HepG2 (cell line): ENCODE data around the gene TRIM5. TPM values are rescaled to one million over a fixed set of nuclear protein-coding genes. Genes with fewer than 3 reads are reported as not detected.
A peak's percentile ranks its signal among the peaks of the same experiment; 100 is the strongest.

Experiments used
- ARHGAP35 ChIP-seq: sonication (generic); formaldehyde crosslinking; IDR thresholded peaks from 2 replicates; pipeline ENCODE4 v1.9.0; 2022; ENCODE audit warnings: mild to moderate bottlenecking, inconsistent platforms, moderate library complexity, missing genetic modification reagents, borderline replicate concordance
- CBX1 ChIP-seq: IDR thresholded peaks from one replicate; pipeline ENCODE4 v1.6.1; 2016; ENCODE audit warnings: antibody characterized with exemption, low read depth
- HBP1 ChIP-seq: IDR thresholded peaks from 2 replicates; pipeline ENCODE4 v1.6.1; 2016; ENCODE audit warnings: low read depth, control low read depth
- HIVEP1 ChIP-seq: sonication (generic); formaldehyde crosslinking; IDR thresholded peaks from 2 replicates; pipeline ENCODE4 v1.4.0; 2020; ENCODE audit warnings: mild to moderate bottlenecking, missing genetic modification reagents
- IRF2 ChIP-seq: IDR thresholded peaks from 2 replicates; pipeline ENCODE4 v1.6.1; 2018; ENCODE audit warnings: missing genetic modification reagents, missing compliant biosample characterization
- IRX3 ChIP-seq: sonication (generic); formaldehyde crosslinking; IDR thresholded peaks from 2 replicates; pipeline ENCODE4 v1.8.1; 2023; ENCODE audit warnings: mild to moderate bottlenecking, low read depth, missing genetic modification reagents, borderline replicate concordance
- NFIC ChIP-seq: IDR thresholded peaks from 2 replicates; pipeline ENCODE4 v1.6.1; 2012; ENCODE audit warnings: mild to moderate bottlenecking, low read length, inconsistent platforms
- PTBP1 ChIP-seq: fragments of 200-400 bp; formaldehyde crosslinking; IDR thresholded peaks from 2 replicates; pipeline ENCODE4 v1.6.1; 2018; ENCODE audit warnings: low read length, low read depth; ENCODE audit not compliant: poor library complexity, severe bottlenecking
- REXO4 ChIP-seq: sonication (generic); formaldehyde crosslinking; IDR thresholded peaks from 2 replicates; pipeline ENCODE4 v1.8.0; 2022; ENCODE audit warnings: missing genetic modification reagents, mild to moderate bottlenecking, borderline replicate concordance
- SMC3 ChIP-seq: IDR thresholded peaks from 2 replicates; pipeline ENCODE4 v1.6.1; 2011; ENCODE audit warnings: low read length, improper control_type of control experiment
- TRIM24 ChIP-seq: sonication (generic); formaldehyde crosslinking; IDR thresholded peaks from 2 replicates; pipeline ENCODE4 v1.8.0; 2022; ENCODE audit warnings: mild to moderate bottlenecking, missing genetic modification reagents
- XRCC5 ChIP-seq: fragments of 200-400 bp; formaldehyde crosslinking; optimal IDR thresholded peaks from 2 replicates; pipeline ENCODE3; 2017; ENCODE audit warnings: mild to moderate bottlenecking, low read length
- YEATS2 ChIP-seq: sonication (generic); formaldehyde crosslinking; IDR thresholded peaks from 2 replicates; pipeline ENCODE4 v1.4.0; 2020; ENCODE audit warnings: missing genetic modification reagents, borderline replicate concordance
- ZFP36L1 ChIP-seq: sonication (generic); formaldehyde crosslinking; IDR thresholded peaks from 2 replicates; pipeline ENCODE4 v1.8.0; 2022; ENCODE audit warnings: mild to moderate bottlenecking, missing genetic modification reagents, moderate library complexity
- ZNF205 ChIP-seq: IDR thresholded peaks from 2 replicates; pipeline ENCODE4 v1.6.1; 2018; ENCODE audit warnings: missing biosample characterization, missing genetic modification reagents
- ZNF232 ChIP-seq: sonication (generic); formaldehyde crosslinking; IDR thresholded peaks from 2 replicates; pipeline ENCODE4 v1.4.0; 2020; ENCODE audit warnings: missing genetic modification reagents, borderline replicate concordance
- polyA plus RNA-seq, 8 experiments: library from polyadenylated mRNA; depleted of rRNA in 3 of 8; stranded (reverse) in 7 of 8; unstranded in 1 of 8; fragments of >200 nt; fragmentation: Illumina TruSeq in 4 of 8; extraction: Trizol in 4 of 8; gene quantifications; 2 replicates each; pipeline versions ENCODE4 v1.2.1 to v1.2.3, GENCODE V29; 2011 to 2016; ENCODE audit warnings: low read depth in 4 of 8, missing spikeins in 1 of 8, mixed read lengths in 1 of 8; ENCODE audit not compliant: insufficient read depth in 1 of 8
- total RNA-seq, 5 experiments: library from RNA; depleted of rRNA; stranded (reverse); fragments of >200 nt; fragmentation: Illumina TruSeq; extraction: Trizol; gene quantifications; 2 replicates each; pipeline ENCODE4 v1.2.3, GENCODE V29; 2016; ENCODE audit warnings: low read depth in 1 of 5
- TF ChIP-seq, protein P1 (sequence below): sonication (generic); formaldehyde crosslinking; IDR thresholded peaks from 2 replicates; pipeline ENCODE4 v1.4.0; 2020; ENCODE audit warnings: missing genetic modification reagents, mild to moderate bottlenecking, borderline replicate concordance
- TF ChIP-seq, protein P2 (sequence below): sonication (generic); formaldehyde crosslinking; IDR thresholded peaks from 2 replicates; pipeline ENCODE4 v1.4.0; 2020; ENCODE audit warnings: mild to moderate bottlenecking, missing genetic modification reagents
- TF ChIP-seq, protein P3 (sequence below): sonication (generic); formaldehyde crosslinking; IDR thresholded peaks from 2 replicates; pipeline ENCODE4 v1.4.0; 2020; ENCODE audit warnings: missing genetic modification reagents

Gene TRIM5
- total and polyA plus RNA-seq, 2 of the 13 experiments (the other 11 are each of a cell fraction or from before 2014, with no cell fraction given), result 7.8 to 13.1 TPM

GRCh38 chr11:5684646-5685362 lies at the start of gene TRIM5 (continued):
- TF ChIP-seq, protein P1, sequence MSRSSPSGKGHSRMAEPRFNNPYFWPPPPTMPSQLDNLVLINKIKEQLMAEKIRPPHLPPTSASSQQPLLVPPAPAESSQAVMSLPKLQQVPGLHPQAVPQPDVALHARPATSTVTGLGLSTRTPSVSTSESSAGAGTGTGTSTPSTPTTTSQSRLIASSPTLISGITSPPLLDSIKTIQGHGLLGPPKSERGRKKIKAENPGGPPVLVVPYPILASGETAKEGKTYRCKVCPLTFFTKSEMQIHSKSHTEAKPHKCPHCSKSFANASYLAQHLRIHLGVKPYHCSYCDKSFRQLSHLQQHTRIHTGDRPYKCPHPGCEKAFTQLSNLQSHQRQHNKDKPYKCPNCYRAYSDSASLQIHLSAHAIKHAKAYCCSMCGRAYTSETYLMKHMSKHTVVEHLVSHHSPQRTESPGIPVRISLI (CRISPR knock-in tag), result no peak
- TF ChIP-seq IRF2 (CRISPR knock-in tag), result peak; percentile 51; the same call in 1 of the 2 replicates
- no peak for TF ChIP-seq TRIM24
- no peak for TF ChIP-seq IRX3 (CRISPR knock-in tag)
- no peak for TF ChIP-seq HIVEP1 (CRISPR knock-in tag)
- TF ChIP-seq REXO4 (CRISPR knock-in tag), result no peak
- no peak for TF ChIP-seq ZNF232 (CRISPR knock-in tag)
- TF ChIP-seq CBX1, result no peak
- no peak for TF ChIP-seq HBP1 (CRISPR knock-in tag)
- TF ChIP-seq ARHGAP35, result no peak
- TF ChIP-seq, protein P2, sequence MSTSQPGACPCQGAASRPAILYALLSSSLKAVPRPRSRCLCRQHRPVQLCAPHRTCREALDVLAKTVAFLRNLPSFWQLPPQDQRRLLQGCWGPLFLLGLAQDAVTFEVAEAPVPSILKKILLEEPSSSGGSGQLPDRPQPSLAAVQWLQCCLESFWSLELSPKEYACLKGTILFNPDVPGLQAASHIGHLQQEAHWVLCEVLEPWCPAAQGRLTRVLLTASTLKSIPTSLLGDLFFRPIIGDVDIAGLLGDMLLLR (CRISPR knock-in tag), result no peak
- TF ChIP-seq XRCC5, result peak; percentile 74
- 0 out of 2 replicates have a peak, but pooled peaks have one; percentile 23 for TF ChIP-seq SMC3
- TF ChIP-seq, protein P3, sequence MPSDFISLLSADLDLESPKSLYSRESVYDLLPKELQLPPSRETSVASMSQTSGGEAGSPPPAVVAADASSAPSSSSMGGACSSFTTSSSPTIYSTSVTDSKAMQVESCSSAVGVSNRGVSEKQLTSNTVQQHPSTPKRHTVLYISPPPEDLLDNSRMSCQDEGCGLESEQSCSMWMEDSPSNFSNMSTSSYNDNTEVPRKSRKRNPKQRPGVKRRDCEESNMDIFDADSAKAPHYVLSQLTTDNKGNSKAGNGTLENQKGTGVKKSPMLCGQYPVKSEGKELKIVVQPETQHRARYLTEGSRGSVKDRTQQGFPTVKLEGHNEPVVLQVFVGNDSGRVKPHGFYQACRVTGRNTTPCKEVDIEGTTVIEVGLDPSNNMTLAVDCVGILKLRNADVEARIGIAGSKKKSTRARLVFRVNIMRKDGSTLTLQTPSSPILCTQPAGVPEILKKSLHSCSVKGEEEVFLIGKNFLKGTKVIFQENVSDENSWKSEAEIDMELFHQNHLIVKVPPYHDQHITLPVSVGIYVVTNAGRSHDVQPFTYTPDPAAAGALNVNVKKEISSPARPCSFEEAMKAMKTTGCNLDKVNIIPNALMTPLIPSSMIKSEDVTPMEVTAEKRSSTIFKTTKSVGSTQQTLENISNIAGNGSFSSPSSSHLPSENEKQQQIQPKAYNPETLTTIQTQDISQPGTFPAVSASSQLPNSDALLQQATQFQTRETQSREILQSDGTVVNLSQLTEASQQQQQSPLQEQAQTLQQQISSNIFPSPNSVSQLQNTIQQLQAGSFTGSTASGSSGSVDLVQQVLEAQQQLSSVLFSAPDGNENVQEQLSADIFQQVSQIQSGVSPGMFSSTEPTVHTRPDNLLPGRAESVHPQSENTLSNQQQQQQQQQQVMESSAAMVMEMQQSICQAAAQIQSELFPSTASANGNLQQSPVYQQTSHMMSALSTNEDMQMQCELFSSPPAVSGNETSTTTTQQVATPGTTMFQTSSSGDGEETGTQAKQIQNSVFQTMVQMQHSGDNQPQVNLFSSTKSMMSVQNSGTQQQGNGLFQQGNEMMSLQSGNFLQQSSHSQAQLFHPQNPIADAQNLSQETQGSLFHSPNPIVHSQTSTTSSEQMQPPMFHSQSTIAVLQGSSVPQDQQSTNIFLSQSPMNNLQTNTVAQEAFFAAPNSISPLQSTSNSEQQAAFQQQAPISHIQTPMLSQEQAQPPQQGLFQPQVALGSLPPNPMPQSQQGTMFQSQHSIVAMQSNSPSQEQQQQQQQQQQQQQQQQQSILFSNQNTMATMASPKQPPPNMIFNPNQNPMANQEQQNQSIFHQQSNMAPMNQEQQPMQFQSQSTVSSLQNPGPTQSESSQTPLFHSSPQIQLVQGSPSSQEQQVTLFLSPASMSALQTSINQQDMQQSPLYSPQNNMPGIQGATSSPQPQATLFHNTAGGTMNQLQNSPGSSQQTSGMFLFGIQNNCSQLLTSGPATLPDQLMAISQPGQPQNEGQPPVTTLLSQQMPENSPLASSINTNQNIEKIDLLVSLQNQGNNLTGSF, result 0 out of 2 replicates have a peak, but pooled peaks have one; percentile 70
- no peak for TF ChIP-seq PTBP1
- TF ChIP-seq YEATS2 (CRISPR knock-in tag), result no peak
- TF ChIP-seq NFIC, result 0 out of 2 replicates have a peak, but pooled peaks have one; percentile 32
- 0 out of 2 replicates have a peak, but pooled peaks have one; percentile 59 for TF ChIP-seq ZFP36L1
- peak; percentile 41 for TF ChIP-seq ZNF205 (CRISPR knock-in tag)
